Muscle of leg (tissue), 11 donors: Measurements from ENCODE around the gene CLEC4A. TPM values are rescaled to one million over a fixed set of nuclear protein-coding genes. Genes with fewer than 3 reads are reported as not detected.
"Not testable (repeated sequence)": the region's sequence is repeated elsewhere in the genome, so short reads cannot be mapped to it uniquely, and the experiment has no call there.

Source experiments
- DNase-seq: peaks from one replicate; pipeline ENCODE4 v3.0.0; 2013
- H3K27ac ChIP-seq: one replicate; pipeline ENCODE4 v1.5.1; 2013; ENCODE audit warnings: mild to moderate bottlenecking, low read length, control low read depth
- H3K27me3 ChIP-seq: one replicate; pipeline ENCODE4 v1.6.1; 2013; ENCODE audit warnings: low read length; ENCODE audit not compliant: control insufficient read depth, insufficient read depth
- H3K36me3 ChIP-seq: one replicate; pipeline ENCODE4 v1.6.1; 2013; ENCODE audit warnings: low read length; ENCODE audit not compliant: control insufficient read depth, insufficient read depth
- H3K4me1 ChIP-seq: one replicate; pipeline ENCODE4 v1.6.1; 2013; ENCODE audit warnings: low read length; ENCODE audit not compliant: control insufficient read depth, insufficient read depth
- H3K4me3 ChIP-seq: one replicate; pipeline ENCODE4 v1.5.1; 2013; ENCODE audit warnings: low read length, control low read depth
- H3K9me3 ChIP-seq: replicated peaks from 2 replicates; pipeline ENCODE4 v1.6.1; 2013; ENCODE audit warnings: low read depth, low read length; ENCODE audit not compliant: control insufficient read depth
- WGBS: methylation state at CpG from one replicate; pipeline ENCODE4 v1.1.5; 2013; ENCODE audit warnings: missing lambda C conversion rate; ENCODE audit not compliant: insufficient coverage; 5-methylcytosine and 5-hydroxymethylcytosine counted together
- polyA plus RNA-seq, 8 donors: library from polyadenylated mRNA; unstranded; fragments of 120-200 nt; gene quantifications; one replicate each; pipeline versions ENCODE4 v1.2.1 to v1.2.3, GENCODE V29; 2013; ENCODE audit warnings: inconsistent platforms in 1 of 8, low replicate concordance in 1 of 8; ENCODE audit not compliant: insufficient read length in 8 of 8, insufficient read depth in 1 of 8
- total RNA-seq: library from RNA; stranded (reverse); fragments of 120-200 nt; gene quantifications from one replicate; pipeline ENCODE4 v1.2.4, GENCODE V29; 2013

The CLEC4A gene
- total and polyA plus RNA-seq, 9 donors = 0.16 to 3.6 (median 1.8) TPM

GRCh38 chr12:8087666-8088065 lies 35.8 kb upstream of the CLEC4A start:
- no peak overlapping the region for H3K27ac ChIP-seq
- peaks cover 6% of the 10 kb centered on the region for H3K4me1 ChIP-seq
- H3K9me3 ChIP-seq = no peaks in the 10 kb centered on the region
- no CpG with 5 or more reads among the region's 2 CpGs for WGBS
- no peaks in the 10 kb centered on the region for H3K27me3 ChIP-seq
- no peak overlapping the region for H3K4me3 ChIP-seq
- DNase-seq = no peak
- H3K36me3 ChIP-seq = peaks cover 31% of the 10 kb centered on the region

DNA sequence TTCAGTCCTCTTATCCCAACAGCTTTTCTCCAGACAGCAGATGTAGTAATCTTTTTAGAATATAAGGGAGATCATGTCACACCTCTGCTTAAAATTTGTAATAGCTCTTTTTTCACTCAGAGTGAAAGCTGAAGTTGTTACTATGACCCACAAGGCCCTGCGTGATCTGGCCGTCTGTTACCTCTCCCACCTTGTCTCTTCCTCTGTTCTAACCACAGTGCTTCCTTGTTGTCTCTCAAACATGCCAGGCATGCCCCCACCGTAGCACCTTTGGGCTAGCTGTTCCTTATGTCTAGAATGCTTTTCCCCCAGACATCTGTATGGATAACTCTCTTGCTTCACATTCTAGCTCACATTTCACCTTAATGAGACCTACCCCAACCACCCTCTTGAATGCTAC lies 34.8 kb upstream of the CLEC4A start:
- H3K4me1 ChIP-seq = peaks cover 3% of the 10 kb centered on the region
- H3K27ac ChIP-seq = no peak overlapping the region
- H3K27me3 ChIP-seq = no peaks in the 10 kb centered on the region
- H3K36me3 ChIP-seq = peaks cover 39% of the 10 kb centered on the region
- DNase-seq = no peak
- H3K9me3 ChIP-seq = no peaks in the 10 kb centered on the region
- 67% methylated on average over 3 of the region's 3 CpGs for WGBS
- no peak overlapping the region for H3K4me3 ChIP-seq

DNA sequence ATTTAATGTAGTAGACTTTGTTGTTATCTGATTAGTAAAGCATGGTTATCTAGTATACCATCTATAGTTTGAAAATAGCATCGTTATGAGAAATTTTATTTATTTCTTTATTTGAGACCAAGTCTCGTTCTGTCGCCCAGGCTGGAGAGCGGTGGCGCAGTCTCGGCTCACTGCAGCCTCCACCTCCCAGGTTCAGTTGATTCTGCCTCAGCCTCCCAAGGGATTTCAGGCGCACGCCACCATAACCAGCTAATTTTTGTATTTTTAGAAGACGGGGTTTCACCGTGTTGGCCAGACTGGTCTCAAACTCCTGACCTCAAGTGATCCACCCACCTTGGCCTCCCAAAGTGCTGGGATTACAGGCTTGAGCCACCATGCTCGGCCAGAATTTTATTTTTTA lies 34.1 kb upstream of the CLEC4A start:
- not testable (repeated sequence) for H3K27ac ChIP-seq, DNase-seq, H3K4me3 ChIP-seq, H3K9me3 ChIP-seq, H3K27me3 ChIP-seq, H3K4me1 ChIP-seq
- whole genome bisulfite sequencing = 97% methylated on average over 7 of the region's 11 CpGs
- H3K36me3 ChIP-seq = peaks cover 39% of the 10 kb centered on the region

- WGBS = 80% methylated on average over 1 of the region's 5 CpGs
- DNase-seq = no peak
- H3K4me3 ChIP-seq = no peak overlapping the region
Measured at GRCh38 chr12:8089716-8090115, 33.7 kb upstream of the CLEC4A start.

GRCh38 chr12:8093291-8093690 lies 30.1 kb upstream of the CLEC4A start:
- Histone ChIP-seq H3K4me1 (no peaks in the 10 kb centered on the region), H3K4me3 (no peak overlapping the region), H3K27me3 (no peaks in the 10 kb centered on the region), H3K36me3 (peaks cover 66% of the 10 kb centered on the region), H3K9me3 (no peaks in the 10 kb centered on the region), H3K27ac (no peak overlapping the region)
- no CpG with 5 or more reads among the region's 3 CpGs for WGBS
- DNase-seq = no peak

More at GRCh38 chr12:8089716-8090115, 33.7 kb upstream of the CLEC4A start:
- H3K4me1 ChIP-seq = no peaks in the 10 kb centered on the region
- H3K27me3 ChIP-seq = no peaks in the 10 kb centered on the region
- H3K9me3 ChIP-seq = no peaks in the 10 kb centered on the region
- no peak overlapping the region for H3K27ac ChIP-seq
- H3K36me3 ChIP-seq = peaks cover 44% of the 10 kb centered on the region

GRCh38 chr12:8096281-8096915 lies 27.0 kb upstream of the CLEC4A start:
- no peak for DNase-seq
- no CpG with 5 or more reads among the region's 2 CpGs for WGBS
- no peaks in the 10 kb centered on the region for H3K4me1 ChIP-seq
- peaks cover 50% of the 10 kb centered on the region for H3K36me3 ChIP-seq
- H3K9me3 ChIP-seq = no peaks in the 10 kb centered on the region
- H3K4me3 ChIP-seq = no peak overlapping the region
- H3K27ac ChIP-seq = no peak overlapping the region
- no peaks in the 10 kb centered on the region for H3K27me3 ChIP-seq

GRCh38 chr12:8099235-8099634 lies 24.2 kb upstream of the CLEC4A start:
- Histone ChIP-seq H3K27me3 (no peaks in the 10 kb centered on the region), H3K4me1 (no peaks in the 10 kb centered on the region)
- WGBS = 100% methylated on average over 3 of the region's 3 CpGs

DNA sequence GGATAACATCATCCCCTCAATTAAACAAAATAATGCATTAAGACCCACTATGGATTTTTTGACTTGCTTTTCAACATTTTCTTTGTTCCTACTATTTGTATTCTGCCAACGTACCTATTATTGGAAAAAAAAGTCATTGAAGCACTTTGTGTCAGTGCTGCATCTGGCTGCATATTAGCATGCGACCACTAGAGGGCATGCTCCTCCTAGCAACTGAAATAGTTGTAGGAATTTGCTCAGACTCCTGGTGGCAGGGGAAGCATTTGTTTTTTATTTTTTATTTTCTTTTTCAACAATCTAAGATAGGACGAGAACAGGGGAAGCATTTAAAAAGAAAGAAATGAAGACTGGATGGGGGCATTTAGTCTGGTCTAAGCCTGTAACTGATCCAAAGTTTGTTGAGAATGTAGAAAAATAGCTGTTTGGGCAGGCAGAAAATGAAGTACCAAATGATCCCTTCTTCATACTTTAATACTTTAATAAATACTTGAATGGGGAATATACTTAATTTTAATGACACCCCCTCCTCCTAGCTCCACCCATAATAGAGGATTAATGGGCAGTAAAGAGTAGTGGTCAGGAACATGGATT lies 14.5 kb upstream of the CLEC4A start:
- no peaks in the 10 kb centered on the region for H3K36me3 ChIP-seq
- no peak overlapping the region for H3K27ac ChIP-seq
- H3K4me1 ChIP-seq = no peaks in the 10 kb centered on the region
- H3K4me3 ChIP-seq = no peak overlapping the region
- H3K27me3 ChIP-seq = no peaks in the 10 kb centered on the region
- no CpG with 5 or more reads among the region's 3 CpGs for WGBS
- peak; percentile 81 for DNase-seq
- no peaks in the 10 kb centered on the region for H3K9me3 ChIP-seq

More at GRCh38 chr12:8099235-8099634, 24.2 kb upstream of the CLEC4A start:
- H3K4me3 ChIP-seq = no peak overlapping the region
- DNase-seq = no peak
- peaks cover 30% of the 10 kb centered on the region for H3K36me3 ChIP-seq
- no peaks in the 10 kb centered on the region for H3K9me3 ChIP-seq
- no peak overlapping the region for H3K27ac ChIP-seq

- WGBS = no CpG with 5 or more reads among the region's 4 CpGs
- not testable (repeated sequence) for H3K4me3 ChIP-seq, DNase-seq, H3K4me1 ChIP-seq, H3K27ac ChIP-seq, H3K36me3 ChIP-seq, H3K9me3 ChIP-seq, H3K27me3 ChIP-seq
Measured at GRCh38 chr12:8113117-8113516, 10.3 kb upstream of the CLEC4A start.

GRCh38 chr12:8120072-8120713 lies 3.2 kb upstream of the CLEC4A start:
- Histone ChIP-seq H3K27ac (no peak overlapping the region), H3K9me3 (no peaks in the 10 kb centered on the region), H3K27me3 (no peaks in the 10 kb centered on the region), H3K4me3 (no peak overlapping the region), H3K4me1 (no peaks in the 10 kb centered on the region), H3K36me3 (no peaks in the 10 kb centered on the region)
- DNase-seq = no peak
- 82% methylated on average over 3 of the region's 4 CpGs for WGBS
